HepG2 (cell line): ENCODE results near the gene RPS6KL1. TPM values are rescaled to one million over a fixed set of nuclear protein-coding genes. Genes with fewer than 3 reads are reported as not detected.

Source experiments
- FOXO4 ChIP-seq: sonication (generic); formaldehyde crosslinking; conservative IDR thresholded peaks from 2 replicates; pipeline ENCODE4 v1.8.1; 2023; ENCODE audit warnings: missing genetic modification reagents
- SAFB2 ChIP-seq: sonication (generic); formaldehyde crosslinking; IDR thresholded peaks from 2 replicates; pipeline ENCODE4 v1.5.1; 2020; ENCODE audit warnings: missing genetic modification reagents, low read depth, mild to moderate bottlenecking, borderline replicate concordance
- SRY ChIP-seq: sonication (generic); formaldehyde crosslinking; IDR thresholded peaks from 2 replicates; pipeline ENCODE4 v1.8.0; 2022; ENCODE audit warnings: mild to moderate bottlenecking, missing genetic modification reagents
- TAF15 ChIP-seq: fragments of 200-400 bp; formaldehyde crosslinking; IDR thresholded peaks from one replicate; pipeline ENCODE4 v1.6.1; 2018; ENCODE audit warnings: mild to moderate bottlenecking, low read depth, low read length; ENCODE audit not compliant: poor library complexity, severe bottlenecking
- ZNF17 ChIP-seq: sonication (generic); formaldehyde crosslinking; IDR thresholded peaks from 2 replicates; pipeline ENCODE4 v1.5.0; 2020; ENCODE audit warnings: mild to moderate bottlenecking, missing genetic modification reagents
- ZNF432 ChIP-seq: sonication (generic); formaldehyde crosslinking; IDR thresholded peaks from 2 replicates; pipeline ENCODE4 v1.5.0; 2020; ENCODE audit warnings: missing genetic modification reagents, mild to moderate bottlenecking, borderline replicate concordance
- ZNF451 ChIP-seq: sonication (generic); formaldehyde crosslinking; IDR thresholded peaks from 2 replicates; pipeline ENCODE4 v1.5.0; 2020; ENCODE audit warnings: mild to moderate bottlenecking, missing genetic modification reagents
- ZNF484 ChIP-seq: sonication (generic); formaldehyde crosslinking; IDR thresholded peaks from 2 replicates; pipeline ENCODE4 v1.5.1; 2020; ENCODE audit warnings: mild to moderate bottlenecking, low read depth, missing genetic modification reagents, borderline replicate concordance
- ZNF550 ChIP-seq: sonication (generic); formaldehyde crosslinking; IDR thresholded peaks from 2 replicates; pipeline ENCODE4 v1.4.0; 2020; ENCODE audit warnings: mild to moderate bottlenecking, missing genetic modification reagents, borderline replicate concordance
- ZNF552 ChIP-seq: sonication (generic); formaldehyde crosslinking; IDR thresholded peaks from 2 replicates; pipeline ENCODE4 v1.9.0; 2022; ENCODE audit warnings: missing genetic modification reagents, mild to moderate bottlenecking, borderline replicate concordance
- polyA plus RNA-seq, 8 experiments: library from polyadenylated mRNA; depleted of rRNA in 3 of 8; stranded (reverse) in 7 of 8; unstranded in 1 of 8; fragments of >200 nt; fragmentation: Illumina TruSeq in 4 of 8; extraction: Trizol in 4 of 8; gene quantifications; 2 replicates each; pipeline versions ENCODE4 v1.2.1 to v1.2.3, GENCODE V29; 2011 to 2016; ENCODE audit warnings: low read depth in 4 of 8, missing spikeins in 1 of 8, mixed read lengths in 1 of 8; ENCODE audit not compliant: insufficient read depth in 1 of 8
- total RNA-seq, 5 experiments: library from RNA; depleted of rRNA; stranded (reverse); fragments of >200 nt; fragmentation: Illumina TruSeq; extraction: Trizol; gene quantifications; 2 replicates each; pipeline ENCODE4 v1.2.3, GENCODE V29; 2016; ENCODE audit warnings: low read depth in 1 of 5
- TF ChIP-seq, protein P1 (sequence below): sonication (generic); formaldehyde crosslinking; IDR thresholded peaks from 2 replicates; pipeline ENCODE4 v1.5.0; 2020; ENCODE audit warnings: mild to moderate bottlenecking, missing genetic modification reagents, borderline replicate concordance
- TF ChIP-seq, protein P2 (sequence below): sonication (generic); formaldehyde crosslinking; IDR thresholded peaks from 2 replicates; pipeline ENCODE4 v1.8.1; 2023; ENCODE audit warnings: missing genetic modification reagents, inconsistent platforms, borderline replicate concordance
- TF ChIP-seq, protein P3 (sequence below): sonication (generic); formaldehyde crosslinking; IDR thresholded peaks from 2 replicates; pipeline ENCODE4 v1.5.0; 2020; ENCODE audit warnings: missing genetic modification reagents, mild to moderate bottlenecking, borderline replicate concordance

RPS6KL1 gene
- total and polyA plus RNA-seq, 2 of the 13 experiments (the other 11 are each of a cell fraction or from before 2014, with no cell fraction given) = 6.5 to 11.5 TPM

DNA sequence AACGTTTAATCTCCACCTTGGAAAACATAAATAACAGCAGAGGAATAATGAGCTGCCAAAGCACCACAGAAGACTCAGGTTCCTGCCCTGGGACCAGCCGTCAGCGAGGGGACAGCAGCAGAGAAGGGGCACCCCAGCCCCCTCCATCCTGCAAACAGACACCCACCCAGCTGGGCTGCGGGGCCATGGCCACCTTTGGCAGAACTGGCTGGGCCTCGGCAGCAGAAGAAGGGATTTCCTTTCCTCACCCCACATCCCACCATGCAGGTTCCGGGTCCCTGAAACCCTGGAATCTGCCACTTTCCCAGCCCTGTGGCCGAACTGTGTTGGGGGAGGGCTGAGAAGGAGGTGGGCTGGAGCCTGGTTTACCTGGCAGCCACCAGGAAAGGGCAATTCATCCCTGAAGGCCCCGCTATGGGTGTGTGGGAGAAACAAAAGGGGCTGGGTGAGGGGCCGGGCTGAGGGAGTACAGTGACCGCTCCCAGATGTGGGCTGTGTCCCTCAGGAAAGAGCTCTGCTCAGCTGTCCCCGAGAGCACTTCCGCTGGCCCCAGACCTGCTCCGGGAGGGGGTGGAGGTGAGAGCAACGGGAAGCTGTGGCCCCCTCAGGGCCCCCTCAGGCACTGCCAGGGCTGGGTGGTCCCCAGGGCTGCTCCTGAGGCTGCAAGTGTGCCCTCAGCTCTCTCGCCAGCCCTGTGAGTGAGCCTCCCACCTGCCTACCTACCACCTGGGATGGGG lies 28.6 kb upstream of the RPS6KL1 start (continued):
- TF ChIP-seq, protein P1, sequence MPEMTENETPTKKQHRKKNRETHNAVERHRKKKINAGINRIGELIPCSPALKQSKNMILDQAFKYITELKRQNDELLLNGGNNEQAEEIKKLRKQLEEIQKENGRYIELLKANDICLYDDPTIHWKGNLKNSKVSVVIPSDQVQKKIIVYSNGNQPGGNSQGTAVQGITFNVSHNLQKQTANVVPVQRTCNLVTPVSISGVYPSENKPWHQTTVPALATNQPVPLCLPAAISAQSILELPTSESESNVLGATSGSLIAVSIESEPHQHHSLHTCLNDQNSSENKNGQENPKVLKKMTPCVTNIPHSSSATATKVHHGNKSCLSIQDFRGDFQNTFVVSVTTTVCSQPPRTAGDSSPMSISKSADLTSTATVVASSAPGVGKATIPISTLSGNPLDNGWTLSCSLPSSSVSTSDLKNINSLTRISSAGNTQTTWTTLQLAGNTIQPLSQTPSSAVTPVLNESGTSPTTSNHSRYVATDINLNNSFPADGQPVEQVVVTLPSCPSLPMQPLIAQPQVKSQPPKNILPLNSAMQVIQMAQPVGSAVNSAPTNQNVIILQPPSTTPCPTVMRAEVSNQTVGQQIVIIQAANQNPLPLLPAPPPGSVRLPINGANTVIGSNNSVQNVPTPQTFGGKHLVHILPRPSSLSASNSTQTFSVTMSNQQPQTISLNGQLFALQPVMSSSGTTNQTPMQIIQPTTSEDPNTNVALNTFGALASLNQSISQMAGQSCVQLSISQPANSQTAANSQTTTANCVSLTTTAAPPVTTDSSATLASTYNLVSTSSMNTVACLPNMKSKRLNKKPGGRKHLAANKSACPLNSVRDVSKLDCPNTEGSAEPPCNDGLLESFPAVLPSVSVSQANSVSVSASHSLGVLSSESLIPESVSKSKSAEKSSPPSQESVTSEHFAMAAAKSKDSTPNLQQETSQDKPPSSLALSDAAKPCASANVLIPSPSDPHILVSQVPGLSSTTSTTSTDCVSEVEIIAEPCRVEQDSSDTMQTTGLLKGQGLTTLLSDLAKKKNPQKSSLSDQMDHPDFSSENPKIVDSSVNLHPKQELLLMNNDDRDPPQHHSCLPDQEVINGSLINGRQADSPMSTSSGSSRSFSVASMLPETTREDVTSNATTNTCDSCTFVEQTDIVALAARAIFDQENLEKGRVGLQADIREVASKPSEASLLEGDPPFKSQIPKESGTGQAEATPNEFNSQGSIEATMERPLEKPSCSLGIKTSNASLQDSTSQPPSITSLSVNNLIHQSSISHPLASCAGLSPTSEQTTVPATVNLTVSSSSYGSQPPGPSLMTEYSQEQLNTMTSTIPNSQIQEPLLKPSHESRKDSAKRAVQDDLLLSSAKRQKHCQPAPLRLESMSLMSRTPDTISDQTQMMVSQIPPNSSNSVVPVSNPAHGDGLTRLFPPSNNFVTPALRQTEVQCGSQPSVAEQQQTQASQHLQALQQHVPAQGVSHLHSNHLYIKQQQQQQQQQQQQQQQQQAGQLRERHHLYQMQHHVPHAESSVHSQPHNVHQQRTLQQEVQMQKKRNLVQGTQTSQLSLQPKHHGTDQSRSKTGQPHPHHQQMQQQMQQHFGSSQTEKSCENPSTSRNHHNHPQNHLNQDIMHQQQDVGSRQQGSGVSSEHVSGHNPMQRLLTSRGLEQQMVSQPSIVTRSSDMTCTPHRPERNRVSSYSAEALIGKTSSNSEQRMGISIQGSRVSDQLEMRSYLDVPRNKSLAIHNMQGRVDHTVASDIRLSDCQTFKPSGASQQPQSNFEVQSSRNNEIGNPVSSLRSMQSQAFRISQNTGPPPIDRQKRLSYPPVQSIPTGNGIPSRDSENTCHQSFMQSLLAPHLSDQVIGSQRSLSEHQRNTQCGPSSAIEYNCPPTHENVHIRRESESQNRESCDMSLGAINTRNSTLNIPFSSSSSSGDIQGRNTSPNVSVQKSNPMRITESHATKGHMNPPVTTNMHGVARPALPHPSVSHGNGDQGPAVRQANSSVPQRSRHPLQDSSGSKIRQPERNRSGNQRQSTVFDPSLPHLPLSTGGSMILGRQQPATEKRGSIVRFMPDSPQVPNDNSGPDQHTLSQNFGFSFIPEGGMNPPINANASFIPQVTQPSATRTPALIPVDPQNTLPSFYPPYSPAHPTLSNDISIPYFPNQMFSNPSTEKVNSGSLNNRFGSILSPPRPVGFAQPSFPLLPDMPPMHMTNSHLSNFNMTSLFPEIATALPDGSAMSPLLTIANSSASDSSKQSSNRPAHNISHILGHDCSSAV (CRISPR knock-in tag) = no peak
- TF ChIP-seq ZNF432 (CRISPR knock-in tag) (no peak), SAFB2 (CRISPR knock-in tag) (no peak), ZNF484 (CRISPR knock-in tag) (no peak), ZNF552 (no peak), TAF15 (no peak), ZNF451 (CRISPR knock-in tag) (no peak), SRY (CRISPR knock-in tag) (no peak; the same call in 1 of the 2 replicates), FOXO4 (CRISPR knock-in tag) (no peak), ZNF17 (CRISPR knock-in tag) (no peak), ZNF550 (no peak)
- TF ChIP-seq, protein P2, sequence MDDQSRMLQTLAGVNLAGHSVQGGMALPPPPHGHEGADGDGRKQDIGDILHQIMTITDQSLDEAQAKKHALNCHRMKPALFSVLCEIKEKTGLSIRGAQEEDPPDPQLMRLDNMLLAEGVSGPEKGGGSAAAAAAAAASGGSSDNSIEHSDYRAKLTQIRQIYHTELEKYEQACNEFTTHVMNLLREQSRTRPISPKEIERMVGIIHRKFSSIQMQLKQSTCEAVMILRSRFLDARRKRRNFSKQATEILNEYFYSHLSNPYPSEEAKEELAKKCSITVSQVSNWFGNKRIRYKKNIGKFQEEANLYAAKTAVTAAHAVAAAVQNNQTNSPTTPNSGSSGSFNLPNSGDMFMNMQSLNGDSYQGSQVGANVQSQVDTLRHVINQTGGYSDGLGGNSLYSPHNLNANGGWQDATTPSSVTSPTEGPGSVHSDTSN = no peak
- TF ChIP-seq, protein P3, sequence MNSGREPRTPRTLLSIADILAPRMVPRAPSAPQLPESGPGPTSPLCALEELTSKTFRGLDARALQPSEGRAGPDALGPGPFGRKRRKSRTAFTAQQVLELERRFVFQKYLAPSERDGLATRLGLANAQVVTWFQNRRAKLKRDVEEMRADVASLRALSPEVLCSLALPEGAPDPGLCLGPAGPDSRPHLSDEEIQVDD (CRISPR knock-in tag) = no peak
